ENCODE data around the gene CTIF. TPM values are rescaled to one million over a fixed set of nuclear protein-coding genes. Genes with fewer than 3 reads are reported as not detected.

CTIF gene
- total and polyA plus RNA-seq, 2 experiments from 2014 or later = 22.1 to 27.9 TPM

DNA sequence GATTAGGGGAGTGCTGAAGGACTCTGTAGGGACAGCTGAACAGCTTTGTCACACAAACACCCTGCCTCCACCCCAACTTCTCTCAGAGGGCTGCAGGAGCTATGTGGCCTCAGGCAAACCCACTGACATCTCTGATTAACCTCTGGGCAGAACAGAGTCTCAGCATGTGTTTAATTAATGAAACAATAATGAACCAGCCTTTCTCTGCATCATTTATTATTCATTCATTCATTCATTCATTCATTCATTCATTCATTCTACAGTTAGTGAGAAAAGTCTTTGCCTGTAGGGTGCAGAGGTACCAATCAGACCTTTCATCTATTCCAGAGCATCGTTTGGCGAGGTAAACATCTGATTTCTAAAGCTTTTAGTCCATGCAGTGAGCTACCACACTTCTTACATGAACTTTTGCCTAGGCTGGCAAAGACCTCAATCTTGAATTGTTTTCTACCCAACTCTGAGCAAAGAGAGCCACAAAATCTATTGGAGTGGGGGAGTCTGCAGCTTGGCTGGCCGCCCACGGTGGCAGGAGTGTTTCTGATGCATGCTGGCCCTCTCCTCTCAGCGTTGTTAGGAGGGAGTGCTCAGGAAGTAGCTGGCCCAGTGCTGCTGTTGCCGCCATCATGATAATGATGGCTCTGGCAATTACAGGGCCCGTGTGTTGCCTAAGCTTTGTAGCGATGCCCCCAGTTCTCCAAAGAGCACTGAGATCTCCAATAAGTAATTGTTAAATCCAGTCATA, 213.1 kb downstream of the CTIF start:
- no peak overlapping the region for H3K4me3 ChIP-seq
- WGBS (ENCODE audit: low lambda C conversion rate, missing lambda C conversion rate) = 69% methylated on average over 8 of the region's 8 CpGs
- no peaks in the 10 kb centered on the region for H3K9me3 ChIP-seq (ENCODE audit: low read depth)
- no peaks in the 10 kb centered on the region for H4K20me1 ChIP-seq (ENCODE audit: insufficient read depth, poor library complexity, severe bottlenecking)
- H3K79me2 ChIP-seq = no peaks in the 10 kb centered on the region
- H3K36me3 ChIP-seq (replicated peaks; ENCODE audit: insufficient read depth, low read depth) = no peaks in the 10 kb centered on the region
- no peaks in the 10 kb centered on the region for H3K9me2 ChIP-seq (replicated peaks; ENCODE audit: insufficient read depth)
- TF ChIP-seq EZH2phosphoT487 (IDR thresholded peaks at IDR 0.05; ENCODE audit: low read depth, severe bottlenecking, unreplicated experiment) = no peak
- TF ChIP-seq, protein P1, sequence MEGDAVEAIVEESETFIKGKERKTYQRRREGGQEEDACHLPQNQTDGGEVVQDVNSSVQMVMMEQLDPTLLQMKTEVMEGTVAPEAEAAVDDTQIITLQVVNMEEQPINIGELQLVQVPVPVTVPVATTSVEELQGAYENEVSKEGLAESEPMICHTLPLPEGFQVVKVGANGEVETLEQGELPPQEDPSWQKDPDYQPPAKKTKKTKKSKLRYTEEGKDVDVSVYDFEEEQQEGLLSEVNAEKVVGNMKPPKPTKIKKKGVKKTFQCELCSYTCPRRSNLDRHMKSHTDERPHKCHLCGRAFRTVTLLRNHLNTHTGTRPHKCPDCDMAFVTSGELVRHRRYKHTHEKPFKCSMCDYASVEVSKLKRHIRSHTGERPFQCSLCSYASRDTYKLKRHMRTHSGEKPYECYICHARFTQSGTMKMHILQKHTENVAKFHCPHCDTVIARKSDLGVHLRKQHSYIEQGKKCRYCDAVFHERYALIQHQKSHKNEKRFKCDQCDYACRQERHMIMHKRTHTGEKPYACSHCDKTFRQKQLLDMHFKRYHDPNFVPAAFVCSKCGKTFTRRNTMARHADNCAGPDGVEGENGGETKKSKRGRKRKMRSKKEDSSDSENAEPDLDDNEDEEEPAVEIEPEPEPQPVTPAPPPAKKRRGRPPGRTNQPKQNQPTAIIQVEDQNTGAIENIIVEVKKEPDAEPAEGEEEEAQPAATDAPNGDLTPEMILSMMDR (IDR thresholded peaks at IDR 0.05; ENCODE audit: poor library complexity) = no peak
- no peak for TF ChIP-seq EZH2 (IDR thresholded peaks at IDR 0.05; ENCODE audit: borderline replicate concordance)
- H3K27me3 ChIP-seq = no peaks in the 10 kb centered on the region
- no peak overlapping the region for H3K27ac ChIP-seq
- H2AFZ ChIP-seq = no peak overlapping the region
- no peak for DNase-seq (ENCODE audit: low spot score)
- no peak overlapping the region for H3K4me2 ChIP-seq
- H3K4me1 ChIP-seq (ENCODE audit: insufficient read depth) = no peaks in the 10 kb centered on the region

DNA sequence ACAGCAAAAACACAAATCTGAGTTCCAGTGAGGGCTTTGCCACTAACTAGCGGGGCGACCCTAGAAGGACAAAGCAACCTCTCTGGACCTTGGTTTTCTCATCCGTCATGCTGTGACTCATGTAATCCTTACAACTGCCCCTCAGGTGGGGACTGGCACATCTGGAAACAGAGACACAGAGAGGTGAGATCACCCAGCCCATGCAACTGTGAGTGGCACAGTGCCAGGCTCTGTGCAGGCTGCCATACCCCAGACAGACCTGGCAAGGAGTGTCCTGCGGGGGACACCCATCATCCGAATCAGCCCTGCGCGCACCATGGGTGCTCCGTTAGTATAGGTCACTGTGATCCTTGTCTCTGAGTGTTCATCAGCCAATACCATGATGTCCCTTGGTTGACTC, 213.6 kb downstream of the CTIF start:
- WGBS (ENCODE audit: low lambda C conversion rate, missing lambda C conversion rate) = 97% methylated on average over 8 of the region's 8 CpGs
- H3K4me2 ChIP-seq = no peak overlapping the region
- no peaks in the 10 kb centered on the region for H3K4me1 ChIP-seq (ENCODE audit: insufficient read depth)
- no peak for DNase-seq (ENCODE audit: low spot score)
- H3K4me3 ChIP-seq = no peak overlapping the region
- H3K79me2 ChIP-seq = no peaks in the 10 kb centered on the region
- H3K36me3 ChIP-seq (replicated peaks; ENCODE audit: insufficient read depth, low read depth) = no peaks in the 10 kb centered on the region
- H3K9me2 ChIP-seq (replicated peaks; ENCODE audit: insufficient read depth) = no peaks in the 10 kb centered on the region
- no peaks in the 10 kb centered on the region for H4K20me1 ChIP-seq (ENCODE audit: insufficient read depth, poor library complexity, severe bottlenecking)
- H3K9me3 ChIP-seq (ENCODE audit: low read depth) = no peaks in the 10 kb centered on the region
- H3K27ac ChIP-seq = no peak overlapping the region
- no peak for TF ChIP-seq EZH2phosphoT487 (IDR thresholded peaks at IDR 0.05; ENCODE audit: low read depth, severe bottlenecking, unreplicated experiment)
- TF ChIP-seq, protein P1 (IDR thresholded peaks at IDR 0.05; ENCODE audit: poor library complexity) = no peak
- TF ChIP-seq EZH2 (IDR thresholded peaks at IDR 0.05; ENCODE audit: borderline replicate concordance) = no peak
- H3K27me3 ChIP-seq = no peaks in the 10 kb centered on the region
- no peak overlapping the region for H2AFZ ChIP-seq

DNA sequence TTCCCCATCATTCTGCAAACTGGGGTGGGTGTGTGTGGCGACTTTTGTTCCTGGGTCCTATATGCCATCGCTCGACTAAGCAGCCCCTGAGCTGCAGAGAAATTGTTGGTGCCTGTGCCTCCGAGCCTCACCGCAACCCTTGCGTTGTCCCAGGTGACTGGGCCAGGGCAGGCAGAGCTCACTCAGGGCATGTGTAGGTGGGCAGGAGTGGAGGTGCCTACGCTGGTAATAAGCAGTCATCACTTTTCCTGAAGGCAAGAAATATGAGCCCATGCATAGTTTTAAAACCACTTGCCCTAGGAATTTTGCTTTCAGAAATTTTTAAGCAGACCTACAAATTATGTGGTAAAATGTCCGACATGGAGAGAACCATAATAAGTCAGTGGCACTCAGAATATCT, 214.1 kb downstream of the CTIF start:
- Histone ChIP-seq H4K20me1 (ENCODE audit: insufficient read depth, poor library complexity, severe bottlenecking) (no peaks in the 10 kb centered on the region), H3K9me3 (ENCODE audit: low read depth) (no peaks in the 10 kb centered on the region), H3K79me2 (no peaks in the 10 kb centered on the region), H3K27me3 (no peaks in the 10 kb centered on the region), H3K4me2 (no peak overlapping the region), H3K4me3 (no peak overlapping the region), H3K9me2 (replicated peaks; ENCODE audit: insufficient read depth) (no peaks in the 10 kb centered on the region), H3K27ac (no peak overlapping the region), H3K36me3 (replicated peaks; ENCODE audit: insufficient read depth, low read depth) (no peaks in the 10 kb centered on the region), H3K4me1 (ENCODE audit: insufficient read depth) (no peaks in the 10 kb centered on the region), H2AFZ (no peak overlapping the region)
- TF ChIP-seq EZH2phosphoT487 (IDR thresholded peaks at IDR 0.05; ENCODE audit: low read depth, severe bottlenecking, unreplicated experiment) (no peak), EZH2 (IDR thresholded peaks at IDR 0.05; ENCODE audit: borderline replicate concordance) (no peak)
- TF ChIP-seq, protein P1 (IDR thresholded peaks at IDR 0.05; ENCODE audit: poor library complexity) = no peak
- 90% methylated on average over 8 of the region's 8 CpGs for WGBS (ENCODE audit: low lambda C conversion rate, missing lambda C conversion rate)
- no peak for DNase-seq (ENCODE audit: low spot score)

All from hepatocyte (in vitro differentiated cells).